Measurements from ENCODE around the gene ARMC12. TPM values are rescaled to one million over a fixed set of nuclear protein-coding genes. Genes with fewer than 3 reads are reported as not detected.

ARMC12 gene
- total and polyA plus RNA-seq, 2 experiments from 2014 or later, result 0.90 to 0.94 TPM

- no peak for TF ChIP-seq ZNF462 (CRISPR knock-in tag; IDR thresholded peaks at IDR 0.05)
Measured at GRCh38 chr6:35725081-35725708, 11.6 kb upstream of the ARMC12 start (continued).

- Histone ChIP-seq H3K27me3 (ENCODE audit: insufficient read depth) (peaks cover 19% of the 10 kb centered on the region), H3K36me3 (ENCODE audit: insufficient read depth) (no peaks in the 10 kb centered on the region), H3F3A (replicated peaks; ENCODE audit: low read depth) (peaks cover 11% of the 10 kb centered on the region; the same call in 1 of the 2 replicates), H3K4me1 (ENCODE audit: insufficient read depth) (peaks cover 29% of the 10 kb centered on the region), H3K27ac (ENCODE audit: low read depth) (no peak overlapping the region), H3K4me2 (peak overlapping the region; percentile 43; the same call in 1 of the 2 replicates), H3K79me2 (replicated peaks; ENCODE audit: insufficient read depth) (no peaks in the 10 kb centered on the region), H4K20me1 (replicated peaks; ENCODE audit: insufficient read depth) (no peaks in the 10 kb centered on the region), H3K4me3 (no peak overlapping the region), H2AFZ (no peak overlapping the region), H3K9me2 (ENCODE audit: insufficient read depth) (no peaks in the 10 kb centered on the region)
- ATAC-seq (no peak), DNase-seq (ENCODE audit: low spot score) (no peak)
- H3K4me1 Mint-ChIP-seq, result peaks cover 52% of the 10 kb centered on the region
- H3K9me3 Mint-ChIP-seq, result no peaks in the 10 kb centered on the region
- H3K27ac Mint-ChIP-seq, result no peak overlapping the region
- no peaks in the 10 kb centered on the region; the same call in 2 of the 3 replicates for H3K36me3 Mint-ChIP-seq (ENCODE audit: low read depth)
- H3K4me3 Mint-ChIP-seq, result no peak overlapping the region; the same call in 1 of the 3 replicates
- no peak for TF ChIP-seq EZH2phosphoT487 (IDR thresholded peaks at IDR 0.05; ENCODE audit: unreplicated experiment)
- H3K27me3 Mint-ChIP-seq (ENCODE audit: insufficient read depth, low read depth, poor library complexity), result peaks cover 31% of the 10 kb centered on the region
Measured at GRCh38 chr6:35725721-35726438, 11.0 kb upstream of the ARMC12 start.
